ENCODE data around the gene APOL1. TPM values are rescaled to one million over a fixed set of nuclear protein-coding genes. Genes with fewer than 3 reads are reported as not detected.

The APOL1 gene
- total and polyA plus RNA-seq, 9 donors = 11.4 to 75.9 (median 34.4) TPM

DNA sequence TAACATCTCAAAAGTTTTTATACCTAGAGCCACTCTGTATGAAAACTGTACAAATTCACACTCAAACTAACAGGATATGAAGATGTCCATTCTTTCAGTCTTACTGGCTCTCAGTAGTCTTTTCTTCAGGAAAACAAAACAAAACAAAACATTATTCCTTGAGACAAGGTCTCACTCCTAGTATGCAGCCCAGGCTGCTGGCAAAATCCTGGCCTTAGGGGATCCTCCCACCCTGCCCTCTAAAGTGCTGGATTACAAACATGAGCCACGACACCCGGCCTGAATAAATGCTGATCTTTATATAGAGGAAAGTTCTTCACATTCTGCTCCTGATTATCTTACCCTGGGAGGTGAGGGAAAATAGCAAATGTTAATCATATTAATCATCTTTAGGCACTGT, 18.7 kb upstream of the APOL1 start:
- TF ChIP-seq, protein P1, sequence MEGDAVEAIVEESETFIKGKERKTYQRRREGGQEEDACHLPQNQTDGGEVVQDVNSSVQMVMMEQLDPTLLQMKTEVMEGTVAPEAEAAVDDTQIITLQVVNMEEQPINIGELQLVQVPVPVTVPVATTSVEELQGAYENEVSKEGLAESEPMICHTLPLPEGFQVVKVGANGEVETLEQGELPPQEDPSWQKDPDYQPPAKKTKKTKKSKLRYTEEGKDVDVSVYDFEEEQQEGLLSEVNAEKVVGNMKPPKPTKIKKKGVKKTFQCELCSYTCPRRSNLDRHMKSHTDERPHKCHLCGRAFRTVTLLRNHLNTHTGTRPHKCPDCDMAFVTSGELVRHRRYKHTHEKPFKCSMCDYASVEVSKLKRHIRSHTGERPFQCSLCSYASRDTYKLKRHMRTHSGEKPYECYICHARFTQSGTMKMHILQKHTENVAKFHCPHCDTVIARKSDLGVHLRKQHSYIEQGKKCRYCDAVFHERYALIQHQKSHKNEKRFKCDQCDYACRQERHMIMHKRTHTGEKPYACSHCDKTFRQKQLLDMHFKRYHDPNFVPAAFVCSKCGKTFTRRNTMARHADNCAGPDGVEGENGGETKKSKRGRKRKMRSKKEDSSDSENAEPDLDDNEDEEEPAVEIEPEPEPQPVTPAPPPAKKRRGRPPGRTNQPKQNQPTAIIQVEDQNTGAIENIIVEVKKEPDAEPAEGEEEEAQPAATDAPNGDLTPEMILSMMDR (IDR thresholded peaks at IDR 0.05) = no peak
- TF ChIP-seq POLR2A (IDR thresholded peaks at IDR 0.05) (no peak), EP300 (IDR thresholded peaks at IDR 0.05) (no peak)
- no peaks in the 10 kb centered on the region for H3K9me3 ChIP-seq
- WGBS, 3 donors = 14 to 24% (median 16%) methylated on average over 2 of the region's 2 CpGs
- no peak for DNase-seq
- no peak overlapping the region for H3K4me3 ChIP-seq
- no peak overlapping the region for H3K27ac ChIP-seq
- intact Hi-C loops (cut with DNase I) = loop anchor here in 1 of 4 donors (10.0 kb wide), 1 partner anchor 89 kb away; no protein-coding TSS in a partner anchor
- H3K27me3 ChIP-seq = no peaks in the 10 kb centered on the region
- peaks cover 16% of the 10 kb centered on the region for H3K4me1 ChIP-seq (ENCODE audit: insufficient read depth)
- H3K36me3 ChIP-seq = no peaks in the 10 kb centered on the region

DNA sequence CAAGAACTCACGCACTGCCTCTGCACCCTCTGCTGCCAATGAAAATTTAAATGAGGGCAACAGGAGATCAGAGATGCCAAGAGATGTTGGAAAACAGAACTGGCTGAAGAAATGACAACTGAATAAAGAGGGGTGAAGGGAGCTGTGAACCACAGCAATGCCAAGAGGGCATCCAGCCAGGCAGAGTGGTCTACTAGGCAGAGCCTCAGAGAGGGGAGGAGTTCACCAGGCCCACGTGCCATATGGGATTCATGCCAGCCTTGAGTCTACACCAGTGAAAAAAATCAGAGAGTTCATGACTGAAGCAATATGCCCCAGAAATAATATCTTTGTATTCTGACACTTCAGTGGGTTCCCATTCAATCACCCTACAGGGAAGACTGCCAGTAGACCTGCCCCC, 18.0 kb upstream of the APOL1 start:
- H3K36me3 ChIP-seq = no peaks in the 10 kb centered on the region
- H3K27ac ChIP-seq = no peak overlapping the region
- DNase-seq = peak in 1 of 5 donors; percentile 42
- no peaks in the 10 kb centered on the region for H3K27me3 ChIP-seq
- WGBS, 3 donors = 57 to 66% (median 65%) methylated on average over 2 of the region's 2 CpGs
- TF ChIP-seq POLR2A (IDR thresholded peaks at IDR 0.05) (no peak), EP300 (IDR thresholded peaks at IDR 0.05) (no peak)
- TF ChIP-seq, protein P1 (IDR thresholded peaks at IDR 0.05) = no peak
- no peak overlapping the region for H3K4me3 ChIP-seq
- peaks cover 16% of the 10 kb centered on the region for H3K4me1 ChIP-seq (ENCODE audit: insufficient read depth)
- intact Hi-C loops (cut with DNase I) = loop anchor here in 1 of 4 donors (10.0 kb wide), 1 partner anchor 90 kb away; no protein-coding TSS in a partner anchor
- no peaks in the 10 kb centered on the region for H3K9me3 ChIP-seq

DNA sequence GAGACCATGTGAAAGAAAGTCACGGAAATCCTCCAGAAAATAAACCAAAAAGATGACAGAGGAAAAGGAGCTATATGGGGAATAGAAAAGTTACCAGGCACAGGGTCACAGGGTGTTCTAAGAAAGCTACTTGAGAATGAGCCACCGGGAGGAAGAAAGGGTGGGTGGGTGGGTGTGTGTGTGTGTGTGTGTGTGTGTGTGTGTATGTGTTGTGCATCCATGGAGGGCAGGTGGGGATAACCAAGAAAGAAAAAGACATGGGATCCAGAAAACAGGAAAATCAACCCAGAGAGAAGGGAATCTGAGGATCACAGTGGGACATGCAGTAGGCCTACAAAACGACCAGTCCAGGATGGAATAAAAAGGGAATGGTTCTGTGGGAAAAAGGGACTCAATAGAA, 17.3 kb upstream of the APOL1 start:
- TF ChIP-seq EP300 (IDR thresholded peaks at IDR 0.05) = no peak
- TF ChIP-seq, protein P1 (IDR thresholded peaks at IDR 0.05) = no peak
- no peak for TF ChIP-seq POLR2A (IDR thresholded peaks at IDR 0.05)
- WGBS, 3 donors = 86 to 88% (median 86%) methylated on average over 3 of the region's 3 CpGs
- Histone ChIP-seq H3K27ac (no peak overlapping the region), H3K4me3 (no peak overlapping the region), H3K4me1 (ENCODE audit: insufficient read depth) (peaks cover 16% of the 10 kb centered on the region), H3K36me3 (no peaks in the 10 kb centered on the region), H3K27me3 (no peaks in the 10 kb centered on the region), H3K9me3 (no peaks in the 10 kb centered on the region)
- DNase-seq = no peak
- intact Hi-C loops (cut with DNase I) = loop anchor here in 1 of 4 donors (10.0 kb wide), 1 partner anchor 91 kb away; no protein-coding TSS in a partner anchor

DNA sequence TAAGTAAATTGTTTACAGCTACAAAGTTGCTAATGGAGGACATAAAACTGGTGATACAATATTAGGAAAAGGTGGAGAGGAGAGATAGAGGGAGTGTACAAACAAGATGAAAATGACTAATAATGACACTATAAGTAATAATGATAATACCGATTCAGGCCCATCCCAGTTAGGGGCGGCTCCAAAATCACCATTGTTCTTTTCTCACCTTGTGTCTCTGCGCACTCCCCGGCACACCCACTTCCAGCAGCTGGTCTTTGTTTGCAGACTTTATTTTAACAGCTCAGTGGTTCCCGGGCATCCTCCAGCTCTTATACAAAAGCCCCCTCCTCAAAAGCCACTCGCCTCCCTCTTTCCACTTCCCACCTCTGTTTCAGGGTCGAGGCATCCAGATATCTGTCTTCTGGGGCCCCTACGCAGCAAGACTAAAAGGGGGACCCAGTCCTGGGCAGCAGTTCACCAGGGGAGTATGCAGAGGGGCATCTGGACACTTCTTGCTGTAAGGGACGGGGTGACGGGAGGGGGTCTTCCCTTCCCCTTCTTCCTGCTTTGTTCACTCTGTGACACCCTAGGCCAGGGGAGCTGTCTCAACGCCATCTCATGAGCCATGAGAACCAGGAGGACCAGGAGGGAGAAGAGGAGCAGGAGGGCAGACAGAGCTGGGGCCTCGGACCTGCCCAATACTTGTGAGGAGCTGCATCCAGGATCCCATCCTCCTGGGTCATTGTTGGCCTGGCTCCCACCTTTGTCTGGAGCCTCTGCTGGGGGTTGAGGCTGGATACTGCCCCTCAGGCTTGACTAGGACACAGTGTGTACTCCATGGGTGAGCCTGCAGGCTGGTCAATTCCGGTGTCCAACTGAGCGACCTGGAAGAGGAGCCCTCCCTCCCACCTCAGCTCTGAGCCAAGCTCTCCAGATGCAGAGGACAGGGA, 16.3 kb upstream of the APOL1 start:
- Histone ChIP-seq H3K36me3 (no peaks in the 10 kb centered on the region), H3K9me3 (no peaks in the 10 kb centered on the region), H3K27me3 (no peaks in the 10 kb centered on the region), H3K4me3 (peak overlapping the region; percentile 48), H3K4me1 (ENCODE audit: insufficient read depth) (peaks cover 16% of the 10 kb centered on the region), H3K27ac (no peak overlapping the region)
- WGBS, 3 donors = 73 to 90% (median 87%) methylated on average over 14 of the region's 14 CpGs
- no peak for DNase-seq
- intact Hi-C loops (cut with DNase I) = loop anchor here in 1 of 4 donors (10.0 kb wide), 1 partner anchor 92 kb away; no protein-coding TSS in a partner anchor
- TF ChIP-seq EP300 (IDR thresholded peaks at IDR 0.05) = no peak
- TF ChIP-seq POLR2A (IDR thresholded peaks at IDR 0.05) = no peak
- TF ChIP-seq, protein P1 (IDR thresholded peaks at IDR 0.05) = no peak
